ENCODE measurements around the gene MAML3.

Gene MAML3

GRCh38 chr4:140153718-140154571 is at the start of gene MAML3:
MAML3 (minus strand) TSS chr4:140154184; CDS start chr4:140153327, 857 bp downstream.
- DNase-seq (ENCODE audit: low spot score), result peak; percentile 94

GRCh38 chr4:140198942-140199341 is 45.0 kb upstream of the MAML3 start:
- DNase-seq (ENCODE audit: low spot score), result no peak

- no peak for DNase-seq (ENCODE audit: low spot score)
Observed at GRCh38 chr4:140195806-140196205, 41.8 kb upstream of the MAML3 start.

GRCh38 chr4:140189805-140190204 is 35.8 kb upstream of the MAML3 start:
- no peak for DNase-seq (ENCODE audit: low spot score)

- DNase-seq (ENCODE audit: low spot score), result no peak
Observed at GRCh38 chr4:140188975-140189374, 35.0 kb upstream of the MAML3 start.

GRCh38 chr4:140187316-140187695 is 33.3 kb upstream of the MAML3 start:
- DNase-seq (ENCODE audit: low spot score), result no peak

DNA sequence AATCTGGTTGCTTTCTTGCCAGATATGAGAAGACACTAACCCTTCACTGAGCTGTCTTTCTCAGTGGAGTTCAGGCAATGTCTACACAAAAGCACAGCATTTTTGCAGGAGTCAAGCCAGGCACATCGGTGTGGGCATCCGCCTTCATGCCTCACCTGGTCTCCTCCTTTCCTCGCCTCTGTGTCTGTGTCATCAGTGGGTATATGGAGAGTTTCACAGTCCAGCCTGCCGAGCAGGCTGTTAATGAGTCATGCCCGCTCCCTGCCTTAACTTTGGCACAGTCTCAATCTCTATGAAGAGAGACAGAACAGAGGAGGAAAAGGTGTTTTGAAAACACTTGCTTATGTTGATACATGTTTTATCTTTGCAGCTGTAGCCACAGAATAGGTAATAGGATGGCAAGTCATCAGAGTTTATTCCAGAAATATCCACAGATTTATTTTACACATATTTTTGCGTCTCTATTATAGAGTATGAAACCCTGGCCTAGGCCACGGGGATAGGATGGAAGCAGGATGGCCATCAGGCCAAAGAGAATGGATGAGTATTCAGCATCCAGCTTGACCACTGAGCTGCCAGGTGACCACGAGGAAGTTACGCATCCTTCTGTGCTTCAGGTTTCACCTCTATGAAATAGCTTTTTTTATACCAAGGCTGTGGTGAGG is 32.8 kb upstream of the MAML3 start:
- peak; percentile 82 for DNase-seq (ENCODE audit: low spot score)

DNA sequence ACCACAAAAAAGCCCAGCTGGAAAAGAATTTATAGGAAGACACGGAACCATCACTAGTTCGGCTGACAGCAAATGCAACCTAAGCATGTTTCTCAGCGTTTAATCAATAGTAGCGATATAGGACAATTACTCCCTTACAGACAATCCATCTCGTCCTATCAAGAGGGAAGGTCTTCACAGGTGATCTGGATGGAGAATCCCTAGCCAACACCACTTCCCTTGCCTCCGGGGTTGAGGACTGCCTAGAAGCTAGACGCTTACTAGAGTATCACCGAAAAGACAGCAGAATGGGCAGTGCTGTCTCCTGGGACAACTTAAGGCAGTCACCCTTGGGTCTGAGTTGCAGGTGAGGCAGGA is 32.1 kb upstream of the MAML3 start:
- DNase-seq (ENCODE audit: low spot score), result no peak

DNA sequence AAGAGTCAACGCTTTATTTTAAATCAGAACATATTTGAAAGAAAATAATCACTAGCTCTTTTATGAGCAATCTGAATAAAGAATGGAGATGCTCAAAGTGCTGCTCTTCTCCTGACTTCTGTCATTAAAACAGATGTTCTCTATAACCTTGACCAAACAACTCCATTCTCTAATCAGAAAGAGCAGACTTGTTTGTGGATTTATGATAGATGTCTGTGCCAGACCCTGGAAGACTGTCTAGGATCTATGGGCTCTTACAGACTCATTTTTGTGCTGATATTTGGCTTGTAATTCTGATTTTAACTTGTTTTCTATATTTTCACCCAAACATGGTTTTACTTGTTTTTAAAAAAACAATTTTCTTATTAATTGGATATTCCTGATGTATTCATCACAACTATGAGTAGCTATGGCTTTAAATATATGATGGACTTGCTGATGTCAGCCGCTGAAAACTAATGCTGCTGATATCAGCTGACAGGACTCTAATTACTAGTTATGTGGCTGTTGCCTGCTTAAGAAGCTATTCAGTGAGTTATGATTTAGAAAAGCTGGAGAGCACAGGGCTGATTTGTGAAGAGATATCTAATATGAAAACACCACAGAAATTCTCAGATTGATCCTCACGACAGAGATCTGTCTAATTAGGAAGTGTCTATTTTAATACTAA is 31.6 kb upstream of the MAML3 start:
- DNase-seq (ENCODE audit: low spot score), result no peak

- DNase-seq (ENCODE audit: low spot score), result no peak
Observed at GRCh38 chr4:140183270-140183669, 29.3 kb upstream of the MAML3 start.

DNA sequence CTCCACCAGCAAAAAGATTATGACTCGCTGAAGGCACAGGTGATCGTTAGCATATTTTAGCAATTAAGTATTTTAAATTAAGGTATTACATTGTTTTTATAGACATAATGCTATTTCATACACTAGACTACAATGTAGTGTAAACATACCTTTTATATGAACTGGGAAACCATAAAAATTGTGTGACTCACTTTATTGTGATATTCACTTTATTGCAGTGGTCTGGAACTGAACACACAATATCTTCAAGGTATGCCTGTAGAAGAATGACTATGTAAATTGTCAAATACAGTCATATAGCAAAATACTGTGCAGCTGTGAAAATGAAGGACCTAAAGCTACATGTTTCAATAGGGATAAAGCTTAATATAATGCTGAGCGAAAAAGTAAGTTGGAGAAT is 26.6 kb upstream of the MAML3 start:
- DNase-seq (ENCODE audit: low spot score), result peak; percentile 57

GRCh38 chr4:140176735-140177134 is 22.8 kb upstream of the MAML3 start:
- DNase-seq (ENCODE audit: low spot score), result no peak

GRCh38 chr4:140174543-140174942 is 20.6 kb upstream of the MAML3 start:
- DNase-seq (ENCODE audit: low spot score), result no peak

DNA sequence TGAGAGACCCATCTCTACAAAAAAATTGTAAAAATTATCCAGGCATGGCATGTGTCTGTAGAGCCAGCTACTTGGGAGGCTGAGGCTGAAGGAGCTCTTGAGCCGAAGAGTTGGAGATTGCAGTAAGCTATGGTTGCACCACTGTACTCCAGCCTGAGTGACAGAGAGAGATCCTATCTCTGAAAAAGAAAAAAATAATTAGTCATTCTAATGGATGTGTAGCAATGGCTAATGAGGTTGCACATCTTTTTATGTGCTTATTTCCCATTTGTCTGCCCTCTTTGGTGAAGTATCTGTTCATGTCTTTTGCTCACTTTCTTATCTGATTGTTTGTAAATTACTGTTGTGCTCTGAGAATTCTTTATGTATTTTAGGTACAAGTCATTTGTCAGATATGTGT is 19.0 kb upstream of the MAML3 start:
- DNase-seq (ENCODE audit: low spot score), result no peak

- DNase-seq (ENCODE audit: low spot score), result no peak
Observed at GRCh38 chr4:140170299-140170698, 16.3 kb upstream of the MAML3 start.

DNA sequence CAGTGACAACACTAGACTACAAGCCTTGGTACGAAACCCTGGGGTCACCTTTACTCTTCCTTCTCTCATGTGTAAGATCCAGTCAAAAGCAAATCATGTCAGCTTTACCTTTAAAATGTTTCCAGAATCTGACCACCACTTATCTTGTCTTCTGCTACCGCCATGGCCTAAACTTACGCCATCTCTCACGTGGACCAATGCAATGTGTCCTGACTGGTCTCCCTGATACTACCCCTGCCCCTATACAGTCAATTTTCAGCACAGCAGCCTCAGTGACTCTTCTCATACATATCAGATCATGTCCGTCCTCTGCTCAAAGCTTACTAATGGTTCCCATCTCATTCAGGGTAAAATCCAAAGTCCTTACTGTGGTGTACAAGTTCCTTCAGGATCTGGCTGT is 15.0 kb upstream of the MAML3 start:
- DNase-seq (ENCODE audit: low spot score), result no peak

GRCh38 chr4:140168474-140168873 is 14.5 kb upstream of the MAML3 start:
- DNase-seq (ENCODE audit: low spot score), result no peak

GRCh38 chr4:140163029-140163810 is 9.2 kb upstream of the MAML3 start:
- DNase-seq (ENCODE audit: low spot score), result no peak

GRCh38 chr4:140162596-140162995 is 8.6 kb upstream of the MAML3 start:
- DNase-seq (ENCODE audit: low spot score), result no peak

GRCh38 chr4:140158365-140159030 is 4.5 kb upstream of the MAML3 start:
- DNase-seq (ENCODE audit: low spot score), result no peak

- no peak for DNase-seq (ENCODE audit: low spot score)
Observed at GRCh38 chr4:140157341-140157740, 3.4 kb upstream of the MAML3 start.

Data from LoVo (cell line).